GM18502 (cell line): ENCODE data around the gene SLC30A5.
"Not testable (repeated sequence)": the region's sequence is repeated elsewhere in the genome, so short reads cannot be mapped to it uniquely, and the experiment has no call there.

ENCODE experiments used
- ATAC-seq: cut with Tn5 transposase; IDR thresholded peaks from one replicate; pipeline ENCODE4 v1.9.1; 2021; ENCODE audit warnings: mild to moderate bottlenecking; ENCODE audit not compliant: unreplicated experiment, poor library complexity

SLC30A5 gene

GRCh38 chr5:69099302-69099701, 5.5 kb downstream of the SLC30A5 start:
- no peak for ATAC-seq

GRCh38 chr5:69103521-69103920, 9.7 kb downstream of the SLC30A5 start:
- ATAC-seq: no peak

- ATAC-seq: peak; percentile 88
Observed at GRCh38 chr5:69105996-69106906, 12.4 kb downstream of the SLC30A5 start.

GRCh38 chr5:69108367-69108766, 14.6 kb downstream of the SLC30A5 start:
- ATAC-seq: not testable (repeated sequence)

GRCh38 chr5:69113851-69114250, 20.0 kb downstream of the SLC30A5 start:
- ATAC-seq: no peak

- no peak for ATAC-seq
Observed at GRCh38 chr5:69115526-69115925, 21.7 kb downstream of the SLC30A5 start.

- ATAC-seq: no peak
Observed at GRCh38 chr5:69129413-69129812, 35.6 kb downstream of the SLC30A5 start.

GRCh38 chr5:69130241-69130640, 36.4 kb downstream of the SLC30A5 start:
- ATAC-seq: no peak

GRCh38 chr5:69131304-69131703, 37.5 kb downstream of the SLC30A5 start:
- ATAC-seq: no peak

GRCh38 chr5:69134126-69134525, 40.3 kb downstream of the SLC30A5 start:
- no peak for ATAC-seq

- peak; percentile 95 for ATAC-seq
Observed at GRCh38 chr5:69136293-69136692, 42.5 kb downstream of the SLC30A5 start.

GRCh38 chr5:69137208-69137607, 43.4 kb downstream of the SLC30A5 start:
- ATAC-seq: not testable (repeated sequence)

- no peak for ATAC-seq
Observed at GRCh38 chr5:69137807-69138206, 44.0 kb downstream of the SLC30A5 start.

- no peak for ATAC-seq
Observed at GRCh38 chr5:69138766-69139165, 45.0 kb downstream of the SLC30A5 start.

- ATAC-seq: not testable (repeated sequence)
Observed at GRCh38 chr5:69140239-69140638, 46.4 kb downstream of the SLC30A5 start.

GRCh38 chr5:69140827-69141226, 47.0 kb downstream of the SLC30A5 start:
- no peak for ATAC-seq

- not testable (repeated sequence) for ATAC-seq
Observed at GRCh38 chr5:69148576-69148975, 54.8 kb downstream of the SLC30A5 start.

- no peak for ATAC-seq
Observed at GRCh38 chr5:69148981-69149675, 55.3 kb downstream of the SLC30A5 start.

- ATAC-seq: no peak
Observed at GRCh38 chr5:69149676-69150010, 55.8 kb downstream of the SLC30A5 start.

GRCh38 chr5:69152731-69153130, 58.9 kb downstream of the SLC30A5 start:
- ATAC-seq: no peak

GRCh38 chr5:69156456-69156855, 62.6 kb downstream of the SLC30A5 start:
- no peak for ATAC-seq

GRCh38 chr5:69158039-69158438, 64.2 kb downstream of the SLC30A5 start:
- ATAC-seq: no peak
